A549 (cell line): ENCODE data around the gene SLC16A10.

Source experiments
- POLR2A ChIP-seq: IDR thresholded peaks from 2 replicates; pipeline ENCODE4 v1.6.1; 2012; ENCODE audit warnings: mild to moderate bottlenecking, low read length
- SMC3 ChIP-seq: fragments of >200 bp; sonication (Bioruptor Twin); formaldehyde crosslinking; IDR thresholded peaks from 3 replicates; pipeline ENCODE4 v1.6.1; 2018; ENCODE audit warnings: inconsistent platforms
- SREBF2 ChIP-seq: fragments of 450-650 bp; IDR thresholded peaks from 2 replicates; pipeline ENCODE4 v1.6.1; 2014; ENCODE audit warnings: mild to moderate bottlenecking, moderate library complexity
- ZFP36 ChIP-seq: fragments of 450-650 bp; IDR thresholded peaks from 2 replicates; pipeline ENCODE4 v1.6.1; 2014; ENCODE audit warnings: borderline replicate concordance; ENCODE audit not compliant: partially characterized antibody
- TF ChIP-seq, protein P1 (sequence below): fragments of >200 bp; sonication (Bioruptor Twin); formaldehyde crosslinking; IDR thresholded peaks from 3 replicates; pipeline ENCODE4 v1.5.1; 2016

DNA sequence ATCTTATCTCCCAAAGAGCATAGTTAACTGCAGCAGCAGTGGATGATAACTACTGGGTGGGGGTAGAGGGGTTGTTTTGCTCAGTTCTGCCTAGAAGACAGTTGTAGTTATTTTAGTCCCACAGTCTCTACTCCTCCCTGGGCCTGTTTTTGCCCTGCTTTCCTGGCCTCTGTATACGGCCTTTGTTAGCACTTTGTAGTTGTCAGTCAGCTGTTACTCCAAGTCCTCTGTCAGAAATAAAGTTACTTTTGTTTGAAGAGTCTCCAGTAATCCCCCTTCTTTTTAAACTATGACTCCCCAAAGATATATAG is 113.9 kb downstream of the SLC16A10 start:
- TF ChIP-seq, protein P1, sequence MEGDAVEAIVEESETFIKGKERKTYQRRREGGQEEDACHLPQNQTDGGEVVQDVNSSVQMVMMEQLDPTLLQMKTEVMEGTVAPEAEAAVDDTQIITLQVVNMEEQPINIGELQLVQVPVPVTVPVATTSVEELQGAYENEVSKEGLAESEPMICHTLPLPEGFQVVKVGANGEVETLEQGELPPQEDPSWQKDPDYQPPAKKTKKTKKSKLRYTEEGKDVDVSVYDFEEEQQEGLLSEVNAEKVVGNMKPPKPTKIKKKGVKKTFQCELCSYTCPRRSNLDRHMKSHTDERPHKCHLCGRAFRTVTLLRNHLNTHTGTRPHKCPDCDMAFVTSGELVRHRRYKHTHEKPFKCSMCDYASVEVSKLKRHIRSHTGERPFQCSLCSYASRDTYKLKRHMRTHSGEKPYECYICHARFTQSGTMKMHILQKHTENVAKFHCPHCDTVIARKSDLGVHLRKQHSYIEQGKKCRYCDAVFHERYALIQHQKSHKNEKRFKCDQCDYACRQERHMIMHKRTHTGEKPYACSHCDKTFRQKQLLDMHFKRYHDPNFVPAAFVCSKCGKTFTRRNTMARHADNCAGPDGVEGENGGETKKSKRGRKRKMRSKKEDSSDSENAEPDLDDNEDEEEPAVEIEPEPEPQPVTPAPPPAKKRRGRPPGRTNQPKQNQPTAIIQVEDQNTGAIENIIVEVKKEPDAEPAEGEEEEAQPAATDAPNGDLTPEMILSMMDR, result no peak
- no peak for TF ChIP-seq POLR2A
- TF ChIP-seq ZFP36, result no peak
- TF ChIP-seq SMC3, result no peak
- no peak for TF ChIP-seq SREBF2
